K562 (cell line): ENCODE data around the gene ORC2. TPM values are rescaled to one million over a fixed set of nuclear protein-coding genes. Genes with fewer than 3 reads are reported as not detected.

Source experiments
- BRF1 ChIP-seq: IDR thresholded peaks from 3 replicates; pipeline ENCODE4 v1.6.1; 2011; ENCODE audit warnings: borderline replicate concordance, mild to moderate bottlenecking; ENCODE audit not compliant: insufficient read length; ENCODE audit errors: extremely low read depth
- CHD4 ChIP-seq: fragments of 200-600 bp; sonication (generic); IDR thresholded peaks from 3 replicates; pipeline ENCODE4 v1.6.1; 2012; ENCODE audit warnings: low read depth, mild to moderate bottlenecking, mixed read lengths, low read length, inconsistent platforms; ENCODE audit not compliant: insufficient read depth, insufficient replicate concordance, poor library complexity, severe bottlenecking
- GATAD2B ChIP-seq: fragments of 450-650 bp; IDR thresholded peaks from 2 replicates; pipeline ENCODE4 v1.6.1; 2017; ENCODE audit warnings: mild to moderate bottlenecking, borderline replicate concordance
- HCFC1 ChIP-seq: IDR thresholded peaks from 2 replicates; pipeline ENCODE4 v1.6.1; 2012; ENCODE audit warnings: low read depth, low read length, improper control_type of control experiment
- HMGXB4 ChIP-seq: sonication (generic); formaldehyde crosslinking; IDR thresholded peaks from 2 replicates; pipeline ENCODE4 v1.8.1; 2023; ENCODE audit warnings: mild to moderate bottlenecking, missing genetic modification reagents
- ILK ChIP-seq: fragments of 450-650 bp; IDR thresholded peaks from 2 replicates; pipeline ENCODE4 v1.6.1; 2016; ENCODE audit warnings: missing genetic modification characterization, low read depth, mild to moderate bottlenecking, missing compliant biosample characterization, moderate library complexity, borderline replicate concordance
- NEUROD1 ChIP-seq: fragments of 150-350 bp; IDR thresholded peaks from 2 replicates; pipeline ENCODE4 v1.6.1; 2014; ENCODE audit warnings: borderline replicate concordance, low read length, low read depth; ENCODE audit not compliant: partially characterized antibody
- RHOXF2B ChIP-seq: fragments of 250-450 bp; sonication (Bioruptor Pico); conservative IDR thresholded peaks from 2 replicates; pipeline ENCODE4 v1.5.1; 2021
- SAFB ChIP-seq: fragments of 200-400 bp; formaldehyde crosslinking; IDR thresholded peaks from 2 replicates; pipeline ENCODE4 v1.6.1; 2017; ENCODE audit warnings: low read depth, low read length, borderline replicate concordance
- SETDB1 ChIP-seq: IDR thresholded peaks from one replicate; pipeline ENCODE4 v1.6.1; 2012; ENCODE audit warnings: low read length, control low read depth, inconsistent platforms
- SLC30A9 ChIP-seq: fragments of 250-450 bp; sonication (Bioruptor Pico); IDR thresholded peaks from 2 replicates; pipeline ENCODE4 v1.8.0; 2022; ENCODE audit warnings: mild to moderate bottlenecking, moderate library complexity
- SOX6 ChIP-seq: fragments of 450-650 bp; IDR thresholded peaks from 2 replicates; pipeline ENCODE4 v1.6.1; 2014; ENCODE audit warnings: mild to moderate bottlenecking
- SRF ChIP-seq, 2 experiments: fragments of 250-450, 450-650 bp in 1 of 2; sonication (Bioruptor Pico) in 1 of 2; sonication (generic) in 1 of 2; formaldehyde crosslinking; IDR thresholded peaks; 2 replicates each; pipeline versions ENCODE4 v1.5.0 to v1.5.1; 2020 to 2022; ENCODE audit warnings: mild to moderate bottlenecking in 1 of 2, missing genetic modification reagents in 1 of 2
- THRAP3 ChIP-seq: fragments of 450-650 bp; IDR thresholded peaks from 2 replicates; pipeline ENCODE4 v1.6.1; 2016; ENCODE audit warnings: mild to moderate bottlenecking, inconsistent platforms, borderline replicate concordance
- THRB ChIP-seq: fragments of 450-650 bp; formaldehyde crosslinking; conservative IDR thresholded peaks from 2 replicates; pipeline ENCODE4 v1.4.0; 2022; ENCODE audit warnings: mild to moderate bottlenecking, missing genetic modification characterization
- U2AF2 ChIP-seq: fragments of 200-400 bp; formaldehyde crosslinking; optimal IDR thresholded peaks from 2 replicates; pipeline ENCODE3; 2017; ENCODE audit warnings: low read depth, mild to moderate bottlenecking, low read length
- ZNF263 ChIP-seq: sonication (generic); formaldehyde crosslinking; IDR thresholded peaks from 2 replicates; pipeline ENCODE4 v1.8.0; 2022; ENCODE audit warnings: mild to moderate bottlenecking, missing genetic modification reagents, borderline replicate concordance
- ZNF274 ChIP-seq: IDR thresholded peaks from 2 replicates; pipeline ENCODE4 v1.6.1; 2011; ENCODE audit warnings: low read depth, mild to moderate bottlenecking, low read length, moderate library complexity, borderline replicate concordance
- ZNF408 ChIP-seq: fragments of 250-450 bp; sonication (Bioruptor Pico); IDR thresholded peaks from 2 replicates; pipeline ENCODE4 v1.4.0; 2020; ENCODE audit warnings: low read depth, mild to moderate bottlenecking, moderate library complexity
- ZNF589 ChIP-seq: fragments of 200-800 bp; sonication (Bioruptor generic); IDR thresholded peaks from 2 replicates; pipeline ENCODE4 v1.6.1; 2016; ENCODE audit warnings: low read depth, missing genetic modification characterization, missing compliant biosample characterization
- polyA plus RNA-seq, 8 experiments: library from polyadenylated mRNA; depleted of rRNA in 4 of 8; stranded (reverse) in 5 of 8; unstranded in 3 of 8; fragments of >200 nt; fragmentation: Nextera tagmentation in 2 of 8; fragmentation: Illumina TruSeq in 1 of 8; extraction: Ambion mirVana in 2 of 8; extraction: Trizol in 1 of 8; gene quantifications; 2 replicates each; pipeline versions ENCODE4 v1.2.1 to v1.2.3, GENCODE V29; 2011 to 2014; ENCODE audit warnings: inconsistent platforms in 1 of 8, missing spikeins in 1 of 8
- total RNA-seq, 7 experiments: library from RNA; depleted of rRNA in 6 of 7; stranded (reverse); fragments of >200 nt in 6 of 7; fragmentation: Illumina TruSeq in 2 of 7; extraction: Trizol in 2 of 7; gene quantifications; 2 replicates each; pipeline versions ENCODE4 v1.2.1 to v1.2.3, GENCODE V29; 2011 to 2021; ENCODE audit warnings: low replicate concordance in 1 of 7
- TF ChIP-seq, protein P1 (sequence below): IDR thresholded peaks from 3 replicates; pipeline ENCODE4 v1.6.1; 2011; ENCODE audit warnings: borderline replicate concordance, mild to moderate bottlenecking, moderate library complexity; ENCODE audit not compliant: insufficient read length; ENCODE audit errors: extremely low read depth

Gene ORC2
- total and polyA plus RNA-seq, 9 of the 15 experiments (the other 6 are each of a cell fraction or from before 2014, with no cell fraction given): 5.6 to 41.1 (median 19.0) TPM

DNA sequence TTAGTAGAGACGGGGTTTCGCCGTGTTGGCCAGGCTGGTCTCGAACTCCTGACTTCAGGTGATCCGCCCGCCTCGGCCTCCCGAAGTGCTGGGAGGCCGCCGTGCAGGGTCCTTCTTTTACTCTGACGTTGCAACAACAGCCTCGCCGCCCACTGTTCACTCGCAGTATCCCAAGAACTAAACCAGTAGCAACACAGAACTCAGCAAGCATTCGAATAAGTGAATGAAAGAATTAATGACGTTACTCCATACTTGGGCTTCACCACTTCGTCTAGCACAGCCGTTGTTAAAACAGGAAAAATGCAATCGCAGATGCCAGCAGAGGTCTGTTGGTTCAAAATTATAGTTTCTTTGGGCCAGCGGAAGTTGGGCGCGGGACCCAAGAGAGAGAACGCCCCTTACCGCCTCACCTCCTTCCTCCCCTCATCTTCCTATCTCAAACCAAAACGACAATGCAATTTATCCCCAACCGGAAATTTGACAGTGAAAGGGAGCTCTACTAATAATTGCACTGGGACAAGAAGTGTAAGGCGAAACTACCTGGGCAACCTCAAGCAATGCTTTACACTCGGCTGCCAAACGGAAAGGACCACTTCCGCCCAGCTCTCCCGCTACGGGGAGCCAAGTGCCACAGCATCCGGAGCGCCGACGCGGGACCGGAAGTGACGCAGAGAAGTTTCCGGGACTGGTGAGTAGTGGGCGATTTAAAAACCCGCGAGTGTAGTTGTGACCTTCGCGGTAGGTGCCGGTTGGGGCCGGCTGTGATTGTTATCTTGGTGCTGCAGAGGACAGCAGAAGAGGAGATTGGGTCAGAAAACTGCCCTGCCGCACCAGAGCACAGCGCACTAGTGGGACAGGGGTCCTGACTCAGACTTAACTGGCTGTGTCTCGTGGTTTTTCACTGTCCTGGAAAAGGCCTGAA, 74.5 kb downstream of the ORC2 start, which contains the start of the genes NIF3L1 and PPIL3 (continued):
- no peak for TF ChIP-seq HMGXB4 (CRISPR knock-in tag)
- 0 out of 4 replicates have a peak, but pooled peaks of 1 of the 2 experiments have one; percentile 10 for TF ChIP-seq SRF (CRISPR knock-in tag; IDR thresholded peaks at IDR 0.05)
- TF ChIP-seq SLC30A9 (CRISPR knock-in tag): no peak
- TF ChIP-seq, protein P1, sequence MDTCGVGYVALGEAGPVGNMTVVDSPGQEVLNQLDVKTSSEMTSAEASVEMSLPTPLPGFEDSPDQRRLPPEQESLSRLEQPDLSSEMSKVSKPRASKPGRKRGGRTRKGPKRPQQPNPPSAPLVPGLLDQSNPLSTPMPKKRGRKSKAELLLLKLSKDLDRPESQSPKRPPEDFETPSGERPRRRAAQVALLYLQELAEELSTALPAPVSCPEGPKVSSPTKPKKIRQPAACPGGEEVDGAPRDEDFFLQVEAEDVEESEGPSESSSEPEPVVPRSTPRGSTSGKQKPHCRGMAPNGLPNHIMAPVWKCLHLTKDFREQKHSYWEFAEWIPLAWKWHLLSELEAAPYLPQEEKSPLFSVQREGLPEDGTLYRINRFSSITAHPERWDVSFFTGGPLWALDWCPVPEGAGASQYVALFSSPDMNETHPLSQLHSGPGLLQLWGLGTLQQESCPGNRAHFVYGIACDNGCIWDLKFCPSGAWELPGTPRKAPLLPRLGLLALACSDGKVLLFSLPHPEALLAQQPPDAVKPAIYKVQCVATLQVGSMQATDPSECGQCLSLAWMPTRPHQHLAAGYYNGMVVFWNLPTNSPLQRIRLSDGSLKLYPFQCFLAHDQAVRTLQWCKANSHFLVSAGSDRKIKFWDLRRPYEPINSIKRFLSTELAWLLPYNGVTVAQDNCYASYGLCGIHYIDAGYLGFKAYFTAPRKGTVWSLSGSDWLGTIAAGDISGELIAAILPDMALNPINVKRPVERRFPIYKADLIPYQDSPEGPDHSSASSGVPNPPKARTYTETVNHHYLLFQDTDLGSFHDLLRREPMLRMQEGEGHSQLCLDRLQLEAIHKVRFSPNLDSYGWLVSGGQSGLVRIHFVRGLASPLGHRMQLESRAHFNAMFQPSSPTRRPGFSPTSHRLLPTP: no peak
- TF ChIP-seq GATAD2B: no peak
- TF ChIP-seq SOX6: peak; percentile 53
- TF ChIP-seq HCFC1: peak; percentile 82
- no peak for TF ChIP-seq U2AF2
- no peak for TF ChIP-seq RHOXF2B (CRISPR knock-in tag)
- no peak for TF ChIP-seq SETDB1
- peak; percentile 46 for TF ChIP-seq NEUROD1
- TF ChIP-seq BRF1: no peak
- TF ChIP-seq ILK: no peak
- TF ChIP-seq ZNF589: peak; percentile 53; the same call in 1 of the 2 replicates
- TF ChIP-seq SAFB: no peak
- no peak for TF ChIP-seq THRAP3
- TF ChIP-seq ZNF263 (CRISPR knock-in tag): peak; percentile 23; the same call in 1 of the 2 replicates
- TF ChIP-seq ZNF274: no peak
- no peak for TF ChIP-seq CHD4
- no peak for TF ChIP-seq ZNF408 (CRISPR knock-in tag)
- no peak for TF ChIP-seq THRB (CRISPR knock-in tag)
